Thymus (tissue), 11 donors: ENCODE results near the gene MRPS25. TPM values are rescaled to one million over a fixed set of nuclear protein-coding genes. Genes with fewer than 3 reads are reported as not detected.

Source experiments
- DNase-seq, 9 donors: peaks; one replicate each; pipeline ENCODE4 v3.0.0-alpha.2; 2013; ENCODE audit warnings: low spot score in 9 of 9, low read depth in 6 of 9, missing footprints in 1 of 9
- H3K27ac ChIP-seq, 2 donors: one replicate each; pipeline ENCODE4 v1.5.1; 2013; ENCODE audit warnings: control low read depth in 1 of 2, low read depth in 1 of 2, low read length in 1 of 2, mild to moderate bottlenecking in 1 of 2, moderate library complexity in 1 of 2
- H3K27me3 ChIP-seq, 2 donors: one replicate each; pipeline ENCODE4 v1.5.1; 2013; ENCODE audit warnings: low read length in 1 of 2; ENCODE audit not compliant: control insufficient read depth in 2 of 2, insufficient read depth in 1 of 2
- H3K36me3 ChIP-seq, 2 donors: one replicate each; pipeline ENCODE4 v1.5.1; 2013; ENCODE audit warnings: low read length in 1 of 2, mild to moderate bottlenecking in 1 of 2, moderate library complexity in 1 of 2; ENCODE audit not compliant: control insufficient read depth in 2 of 2, insufficient read depth in 2 of 2
- H3K4me1 ChIP-seq, 2 donors: one replicate each; pipeline ENCODE4 v1.5.1; 2013; ENCODE audit warnings: low read length in 2 of 2; ENCODE audit not compliant: control insufficient read depth in 2 of 2, insufficient read depth in 2 of 2
- H3K4me3 ChIP-seq, 2 donors: one replicate each; pipeline ENCODE4 v1.5.1; 2013; ENCODE audit warnings: low read length in 2 of 2, control low read depth in 1 of 2, mild to moderate bottlenecking in 1 of 2
- H3K9me3 ChIP-seq, 2 donors: one replicate each; pipeline ENCODE4 v1.5.1; 2013; ENCODE audit warnings: low read length in 1 of 2, mild to moderate bottlenecking in 1 of 2; ENCODE audit not compliant: control insufficient read depth in 2 of 2, insufficient read depth in 1 of 2
- WGBS: extraction: QIAGEN DNeasy Blood & Tissue Kit; methylation state at CpG from one replicate; pipeline ENCODE4 v1.1.7; 2013; 5-methylcytosine and 5-hydroxymethylcytosine counted together
- polyA plus RNA-seq: library from polyadenylated mRNA; stranded (reverse); fragments of 200-250 nt; gene quantifications from one replicate; pipeline ENCODE4 v1.2.3, GENCODE V29; 2013
- total RNA-seq: library from RNA; stranded (reverse); fragments of 120-200 nt; gene quantifications from one replicate; pipeline ENCODE4 v1.2.4, GENCODE V29; 2013
- donor health status: healthy.

The MRPS25 gene
- total and polyA plus RNA-seq, 2 donors, result 24.6 to 48.9 TPM

GRCh38 chr3:15071699-15072098, 6.6 kb upstream of the MRPS25 start:
- Histone ChIP-seq H3K27me3 (no peaks in the 10 kb centered on the region), H3K4me1 (no peaks in the 10 kb centered on the region), H3K27ac (no peak overlapping the region), H3K36me3 (peaks cover 43 to 51% of the 10 kb centered on the region in 2 donors), H3K9me3 (no peaks in the 10 kb centered on the region), H3K4me3 (no peak overlapping the region)
- 98% methylated on average over 2 of the region's 2 CpGs for WGBS
- no peak for DNase-seq

GRCh38 chr3:15069441-15069840, 4.3 kb upstream of the MRPS25 start:
- DNase-seq, result no peak
- H3K4me1 ChIP-seq, result peaks cover 0 to 1% of the 10 kb centered on the region in 2 donors
- peaks cover 23 to 30% of the 10 kb centered on the region in 2 donors for H3K36me3 ChIP-seq
- H3K27ac ChIP-seq, result no peak overlapping the region
- no peaks in the 10 kb centered on the region for H3K27me3 ChIP-seq
- H3K9me3 ChIP-seq, result no peaks in the 10 kb centered on the region
- H3K4me3 ChIP-seq, result no peak overlapping the region
- WGBS, result 95% methylated on average over 1 of the region's 1 CpG

- Histone ChIP-seq H3K27me3 (no peaks in the 10 kb centered on the region), H3K36me3 (peaks cover 4 to 9% of the 10 kb centered on the region in 2 donors), H3K4me1 (peaks cover 9 to 16% of the 10 kb centered on the region in 2 donors), H3K4me3 (no peak overlapping the region), H3K27ac (no peak overlapping the region), H3K9me3 (no peaks in the 10 kb centered on the region)
- WGBS, result 96% methylated on average over 3 of the region's 3 CpGs
- no peak for DNase-seq
Measured at GRCh38 chr3:15066467-15066866, 1.4 kb upstream of the MRPS25 start.

GRCh38 chr3:15065550-15066007, 464 bp upstream of the MRPS25 start:
- WGBS, result 54% methylated on average over 16 of the region's 16 CpGs

GRCh38 chr3:15064299-15064834, 748 bp downstream of the MRPS25 start:
- DNase-seq, result peak in 3 of 9 donors; percentile 22 to 50 (median 35)
- H3K4me1 ChIP-seq, result peaks cover 9 to 16% of the 10 kb centered on the region in 2 donors
- H3K36me3 ChIP-seq, result peaks cover 0 to 4% of the 10 kb centered on the region in 2 donors
- 2% methylated on average over 25 of the region's 25 CpGs for WGBS
- H3K27me3 ChIP-seq, result no peaks in the 10 kb centered on the region
- peak overlapping the region in 1 of 2 donors; percentile 74 for H3K27ac ChIP-seq
- no peaks in the 10 kb centered on the region for H3K9me3 ChIP-seq
- peak overlapping the region; percentile 69 to 89 for H3K4me3 ChIP-seq

More at GRCh38 chr3:15065550-15066007, 464 bp upstream of the MRPS25 start:
- Histone ChIP-seq H3K4me3 (peak overlapping the region; percentile 69 to 89), H3K27me3 (no peaks in the 10 kb centered on the region), H3K36me3 (peaks cover 0 to 11% of the 10 kb centered on the region in 2 donors), H3K27ac (no peak overlapping the region), H3K9me3 (no peaks in the 10 kb centered on the region), H3K4me1 (peaks cover 9 to 16% of the 10 kb centered on the region in 2 donors)
- DNase-seq, result no peak

GRCh38 chr3:15063656-15064286, 1.3 kb downstream of the MRPS25 start:
- no peaks in the 10 kb centered on the region for H3K27me3 ChIP-seq
- H3K4me3 ChIP-seq, result peak overlapping the region; percentile 69 to 89
- peaks cover 9 to 16% of the 10 kb centered on the region in 2 donors for H3K4me1 ChIP-seq
- DNase-seq, result no peak
- no peaks in the 10 kb centered on the region for H3K9me3 ChIP-seq
- no peak overlapping the region for H3K27ac ChIP-seq
- peaks cover 3 to 10% of the 10 kb centered on the region in 2 donors for H3K36me3 ChIP-seq
- 95% methylated on average over 13 of the region's 13 CpGs for WGBS

GRCh38 chr3:15063238-15063637, 1.9 kb downstream of the MRPS25 start:
- DNase-seq, result no peak
- H3K4me3 ChIP-seq, result no peak overlapping the region

GRCh38 chr3:15060029-15060428, 5.1 kb downstream of the MRPS25 start:
- Histone ChIP-seq H3K4me1 (peaks cover 9 to 16% of the 10 kb centered on the region in 2 donors), H3K27ac (no peak overlapping the region), H3K4me3 (no peak overlapping the region), H3K36me3 (peaks cover 14 to 35% of the 10 kb centered on the region in 2 donors), H3K9me3 (no peaks in the 10 kb centered on the region), H3K27me3 (no peaks in the 10 kb centered on the region)
- 97% methylated on average over 3 of the region's 3 CpGs for WGBS
- no peak for DNase-seq

More at GRCh38 chr3:15063238-15063637, 1.9 kb downstream of the MRPS25 start:
- 85% methylated on average over 4 of the region's 4 CpGs for WGBS
- no peak overlapping the region for H3K27ac ChIP-seq
- no peaks in the 10 kb centered on the region for H3K27me3 ChIP-seq
- peaks cover 8 to 15% of the 10 kb centered on the region in 2 donors for H3K36me3 ChIP-seq
- H3K9me3 ChIP-seq, result no peaks in the 10 kb centered on the region
- H3K4me1 ChIP-seq, result peaks cover 9 to 16% of the 10 kb centered on the region in 2 donors

- 98% methylated on average over 19 of the region's 19 CpGs for WGBS
- Histone ChIP-seq H3K27ac (no peak overlapping the region), H3K9me3 (no peaks in the 10 kb centered on the region), H3K36me3 (peaks cover 26 to 49% of the 10 kb centered on the region in 2 donors), H3K27me3 (no peaks in the 10 kb centered on the region), H3K4me3 (no peak overlapping the region), H3K4me1 (no peaks in the 10 kb centered on the region)
- no peak for DNase-seq
Measured at GRCh38 chr3:15056676-15057404, 8.3 kb downstream of the MRPS25 start.
